SKM-1 (cell line): ENCODE data around the gene DNAJC1.
"Not testable (repeated sequence)": the region's sequence is repeated elsewhere in the genome, so short reads cannot be mapped to it uniquely, and the experiment has no call there.

Experiments used
- DNase-seq: peaks from one replicate; lab custom pipeline; 2025; ENCODE audit not compliant: unreplicated experiment; lab: John Stamatoyannopoulos, UW

DNAJC1 gene, protein sequence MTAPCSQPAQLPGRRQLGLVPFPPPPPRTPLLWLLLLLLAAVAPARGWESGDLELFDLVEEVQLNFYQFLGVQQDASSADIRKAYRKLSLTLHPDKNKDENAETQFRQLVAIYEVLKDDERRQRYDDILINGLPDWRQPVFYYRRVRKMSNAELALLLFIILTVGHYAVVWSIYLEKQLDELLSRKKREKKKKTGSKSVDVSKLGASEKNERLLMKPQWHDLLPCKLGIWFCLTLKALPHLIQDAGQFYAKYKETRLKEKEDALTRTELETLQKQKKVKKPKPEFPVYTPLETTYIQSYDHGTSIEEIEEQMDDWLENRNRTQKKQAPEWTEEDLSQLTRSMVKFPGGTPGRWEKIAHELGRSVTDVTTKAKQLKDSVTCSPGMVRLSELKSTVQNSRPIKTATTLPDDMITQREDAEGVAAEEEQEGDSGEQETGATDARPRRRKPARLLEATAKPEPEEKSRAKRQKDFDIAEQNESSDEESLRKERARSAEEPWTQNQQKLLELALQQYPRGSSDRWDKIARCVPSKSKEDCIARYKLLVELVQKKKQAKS

DNA sequence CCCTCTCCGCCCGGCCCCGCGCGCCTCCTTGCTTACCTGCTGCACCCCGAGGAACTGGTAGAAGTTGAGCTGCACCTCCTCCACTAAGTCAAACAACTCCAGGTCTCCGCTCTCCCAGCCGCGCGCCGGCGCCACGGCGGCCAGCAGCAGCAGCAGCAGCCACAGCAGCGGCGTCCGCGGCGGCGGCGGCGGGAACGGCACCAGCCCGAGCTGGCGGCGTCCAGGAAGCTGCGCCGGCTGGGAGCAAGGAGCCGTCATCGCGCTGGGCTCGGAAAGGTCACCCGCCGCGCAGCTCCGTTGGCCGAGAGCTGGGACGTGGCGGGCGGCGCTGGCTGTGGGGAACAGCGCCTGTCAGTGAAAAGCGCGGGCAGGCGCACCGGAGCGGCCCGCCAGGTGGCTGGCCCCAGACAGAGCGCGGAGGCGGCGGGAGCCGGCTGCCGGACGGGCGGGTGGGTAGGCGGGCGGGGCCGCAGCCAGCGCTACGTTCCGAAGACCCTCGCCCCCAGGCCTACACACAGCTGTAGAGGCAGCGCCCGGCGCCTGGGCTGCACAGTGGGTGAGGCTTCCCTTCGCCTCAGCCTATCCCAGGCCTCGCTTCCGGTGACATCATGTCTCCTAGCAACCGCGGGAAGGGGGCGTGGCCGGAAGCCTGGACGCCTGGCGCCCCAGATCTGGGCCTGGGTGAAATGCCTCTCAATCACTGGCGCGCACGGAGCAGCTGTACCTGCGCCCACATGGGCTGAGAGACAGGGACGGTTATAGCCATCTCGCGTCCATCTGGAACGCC is at the start of gene DNAJC1:
DNAJC1 (minus strand) TSS at position 554 of the 787 bp plus-strand sequence; CDS start at position 258, 296 bp downstream.
- DNase-seq = peak; percentile 44

DNA sequence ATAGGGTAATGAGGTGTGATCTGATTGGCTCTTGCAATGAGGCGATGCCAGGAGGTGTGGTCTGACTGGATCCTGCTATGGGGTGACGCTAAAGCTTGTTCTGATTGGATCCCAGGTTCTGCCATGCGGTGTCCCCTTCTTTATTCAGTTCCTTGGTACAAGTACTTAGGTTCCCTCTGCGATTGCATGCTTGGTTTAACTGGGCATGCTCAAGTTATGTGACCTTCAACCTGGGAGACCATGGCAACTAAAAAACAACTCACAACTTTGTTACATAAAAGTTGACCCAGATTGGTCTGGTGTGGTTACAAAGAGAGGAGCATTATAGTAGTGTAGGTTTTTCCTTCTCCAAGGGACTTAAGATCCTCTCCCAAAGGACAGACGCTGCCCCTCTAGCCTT is 49.5 kb upstream of the DNAJC1 start:
- no peak for DNase-seq

DNA sequence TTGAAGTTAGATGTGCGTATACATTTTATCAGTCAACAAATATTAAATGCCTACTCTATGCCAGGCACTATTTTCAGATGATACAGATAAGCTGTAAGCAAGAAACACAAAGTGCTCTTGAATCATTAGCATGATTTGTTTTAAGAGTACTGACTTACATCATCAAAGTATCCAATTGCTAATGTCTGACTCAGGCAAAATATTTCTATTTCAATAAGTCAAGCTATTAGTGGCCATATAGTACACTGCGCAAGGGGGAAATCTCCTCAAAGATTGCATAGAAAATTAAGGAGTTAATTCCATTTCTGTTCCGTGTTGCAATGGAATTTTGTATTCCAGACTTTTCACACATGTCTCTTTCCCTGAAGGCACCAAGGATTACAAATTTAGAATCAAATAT is 46.1 kb upstream of the DNAJC1 start:
- no peak for DNase-seq

DNA sequence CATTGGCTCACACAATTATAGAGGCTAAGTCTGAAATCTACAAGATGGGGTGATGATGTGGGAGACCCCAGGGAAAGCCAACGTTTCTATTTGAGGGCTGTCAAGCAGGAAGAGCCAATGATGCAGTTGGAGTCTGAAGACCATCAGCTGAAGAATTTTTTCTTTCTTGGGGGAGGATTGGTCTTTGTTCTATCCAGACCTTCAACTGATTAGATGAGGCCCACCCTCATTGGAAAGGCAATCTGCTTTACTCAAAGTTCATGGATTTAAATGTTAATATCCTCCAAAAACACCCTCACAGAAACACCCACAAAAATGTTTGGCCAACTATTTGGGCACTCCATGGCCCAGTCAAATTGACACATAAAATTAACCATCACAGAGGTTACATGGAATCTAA is 44.3 kb upstream of the DNAJC1 start:
- no peak for DNase-seq

DNA sequence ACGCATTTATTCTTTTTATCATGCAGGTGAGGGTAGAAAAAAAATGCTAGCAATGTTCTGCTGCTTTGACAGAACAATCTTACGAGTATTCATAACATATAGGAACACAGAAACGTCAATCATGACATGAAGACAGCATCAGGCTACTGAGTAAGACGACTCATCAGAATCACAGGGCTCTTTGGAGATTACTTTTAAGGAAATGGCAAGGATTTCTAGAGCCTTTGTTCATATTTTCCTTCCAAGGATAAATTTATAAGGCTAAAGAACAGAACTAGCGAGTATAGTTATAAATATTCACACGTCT is 39.8 kb upstream of the DNAJC1 start:
- no peak for DNase-seq

DNA sequence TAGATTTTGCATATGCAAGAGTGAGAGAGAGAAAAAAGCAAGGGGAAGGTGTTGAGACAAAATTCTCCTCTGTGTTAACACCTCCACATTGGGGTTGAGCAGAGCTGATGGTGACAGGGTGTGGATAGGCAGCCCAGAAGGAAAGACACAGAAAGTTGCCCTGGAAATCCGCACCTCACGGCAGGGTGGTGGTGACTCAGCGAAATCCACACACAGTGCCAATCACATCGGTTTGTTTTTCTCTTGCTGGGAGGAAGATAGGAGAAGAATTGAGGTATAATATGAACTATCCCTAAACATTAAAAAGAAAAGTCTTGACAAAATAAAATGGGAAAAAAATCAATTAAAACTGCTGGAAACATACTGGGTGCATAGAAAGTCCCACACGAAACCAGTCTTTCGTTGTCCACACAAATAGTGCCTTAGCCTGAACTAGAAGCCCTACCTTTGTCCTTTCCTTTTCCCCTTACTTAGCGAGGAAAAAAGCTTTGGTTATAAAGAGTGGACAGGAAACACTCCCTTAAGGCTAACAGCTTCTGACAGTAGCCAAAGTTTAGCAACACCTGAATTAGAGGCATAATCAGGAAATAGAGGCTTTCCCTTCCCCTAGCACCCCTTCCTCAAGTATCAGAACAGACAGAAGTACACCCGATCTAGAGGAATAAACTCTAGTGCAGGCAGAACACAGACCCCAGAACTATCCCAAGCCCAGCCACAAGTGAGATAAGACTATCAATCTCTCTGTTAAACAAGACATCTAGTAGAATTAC is 39.2 kb upstream of the DNAJC1 start:
- no peak for DNase-seq

DNA sequence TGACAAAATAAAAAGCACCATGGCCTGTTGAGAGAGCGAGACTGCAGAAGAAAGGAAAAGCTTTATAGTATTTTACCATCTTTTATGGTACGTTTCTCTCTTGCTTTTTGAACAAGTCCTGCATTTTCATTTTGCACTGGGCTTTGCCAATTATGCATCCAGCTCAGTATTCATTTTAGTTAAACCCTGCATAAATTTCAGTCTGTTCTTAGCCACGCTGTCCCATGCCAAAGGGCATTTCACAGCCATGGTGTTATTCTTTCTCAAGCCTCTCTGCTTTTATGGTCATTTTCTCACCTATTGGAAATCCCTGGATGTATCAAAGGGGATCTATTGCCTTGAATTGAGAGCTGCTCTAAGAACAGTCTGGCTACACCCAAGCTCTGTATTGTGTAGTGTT is 30.8 kb upstream of the DNAJC1 start:
- no peak for DNase-seq

DNA sequence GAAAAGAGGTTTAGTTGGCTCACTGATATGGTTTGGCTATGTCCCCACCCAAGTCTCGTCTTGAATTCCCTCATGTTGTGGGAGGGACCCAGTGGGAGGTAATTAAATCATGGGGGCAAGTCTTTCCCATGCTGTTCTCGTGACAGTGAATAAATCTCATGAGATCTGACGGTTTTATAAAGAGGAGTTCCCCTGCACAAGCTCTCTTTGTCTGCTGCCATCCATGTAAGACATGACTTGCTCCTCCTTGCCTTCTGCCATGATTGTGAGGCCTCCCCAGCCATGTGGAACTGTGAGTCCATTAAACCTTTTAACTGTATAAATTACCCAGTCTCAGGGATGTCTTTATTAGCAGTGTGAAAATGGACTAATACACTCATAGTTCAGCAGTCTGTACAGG is 28.7 kb upstream of the DNAJC1 start:
- DNase-seq = not testable (repeated sequence)

DNA sequence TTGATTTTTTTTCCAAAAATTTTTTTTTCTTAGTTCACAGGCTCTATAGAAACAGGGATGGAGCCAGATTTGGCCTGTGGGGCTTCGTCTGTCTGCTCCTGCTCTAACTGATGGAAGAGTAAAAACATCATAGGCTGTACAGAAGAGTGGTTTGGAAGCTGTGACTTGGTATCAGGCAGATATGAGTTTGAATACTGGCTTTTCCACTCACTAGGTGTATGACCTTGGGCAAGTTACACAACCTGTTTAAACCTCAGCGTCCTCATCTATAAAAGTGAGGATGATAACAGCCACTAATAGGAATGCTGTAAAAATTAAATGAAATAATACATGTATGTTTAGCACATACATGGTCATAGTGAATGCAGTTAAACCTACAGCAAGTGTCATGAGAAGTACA is 26.9 kb upstream of the DNAJC1 start:
- no peak for DNase-seq

DNA sequence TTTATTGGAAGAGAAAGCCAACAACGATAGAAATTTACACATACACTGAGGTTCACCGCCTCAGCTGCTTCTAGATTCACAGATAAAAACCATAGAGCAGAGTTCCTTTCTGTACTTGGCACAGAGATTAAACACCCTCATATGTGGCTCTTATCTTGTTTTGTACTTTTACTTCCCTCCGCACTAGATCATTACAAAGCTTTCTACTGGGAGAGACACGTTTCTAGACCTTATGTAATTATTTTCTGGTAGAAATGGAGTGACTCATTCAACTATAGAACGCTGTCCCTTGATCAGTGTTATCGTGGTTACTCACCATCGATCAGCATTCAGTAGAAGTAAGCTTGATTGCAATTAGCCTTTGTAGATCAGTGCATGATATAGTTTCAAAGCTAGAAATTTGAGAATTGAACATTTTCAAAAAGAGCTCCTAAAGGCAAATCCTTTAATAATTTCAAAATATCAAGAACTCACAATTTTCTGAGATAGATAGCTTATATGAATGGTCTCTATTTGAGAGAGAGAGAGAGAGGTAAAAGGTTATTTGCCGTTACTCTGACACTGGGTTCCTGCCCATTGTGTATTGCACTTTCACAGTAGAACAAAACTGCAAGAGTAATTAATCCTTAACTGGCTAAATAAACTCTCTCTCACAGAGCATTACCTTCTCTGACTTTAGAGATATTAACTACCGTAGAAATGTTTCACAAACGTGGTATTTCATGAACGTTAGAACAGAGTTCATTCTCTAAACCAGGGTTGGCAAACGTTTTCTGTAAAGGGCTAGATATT is 26.1 kb upstream of the DNAJC1 start:
- no peak for DNase-seq

DNA sequence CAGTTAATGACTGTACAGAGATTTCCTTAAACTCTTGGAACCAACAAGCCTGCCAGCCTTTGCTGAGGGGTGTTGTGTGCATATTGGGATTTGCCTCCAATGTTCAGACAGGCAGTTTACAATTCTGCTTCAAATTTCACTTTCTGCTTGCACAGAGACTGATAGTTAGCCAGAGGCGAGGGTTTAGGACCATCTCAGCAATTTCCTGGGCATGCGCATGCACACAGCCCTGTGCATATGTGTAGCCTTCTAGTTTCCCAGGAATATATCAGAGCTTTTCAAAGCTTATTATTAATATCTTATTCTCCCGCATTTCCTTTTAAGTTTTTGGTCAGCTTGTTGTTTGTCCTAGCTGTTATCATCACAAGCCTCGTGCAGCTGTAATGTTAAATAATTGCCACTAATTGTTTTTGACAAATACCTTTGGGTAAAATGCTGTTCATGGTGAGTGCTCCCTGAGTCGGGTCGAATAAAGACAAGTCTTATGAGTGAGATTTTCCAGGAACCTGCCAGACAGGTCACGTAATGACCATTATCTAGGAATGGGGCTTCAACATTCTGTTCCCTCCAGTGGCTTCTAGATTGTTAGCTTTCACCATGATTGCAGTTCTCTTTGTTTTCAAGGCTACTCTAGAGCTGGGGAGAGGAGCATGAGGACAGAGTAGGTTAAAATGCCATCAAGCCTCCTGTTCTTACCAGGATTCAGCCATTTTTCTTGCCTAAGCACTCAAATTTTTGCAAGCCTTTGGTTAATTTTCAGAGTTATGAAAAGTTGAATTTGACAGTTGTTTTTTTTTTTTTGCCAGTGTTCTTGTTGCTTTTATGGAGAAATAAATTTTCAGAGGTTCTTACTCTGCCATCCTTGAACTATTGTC is 24.1 kb upstream of the DNAJC1 start:
- no peak for DNase-seq

DNA sequence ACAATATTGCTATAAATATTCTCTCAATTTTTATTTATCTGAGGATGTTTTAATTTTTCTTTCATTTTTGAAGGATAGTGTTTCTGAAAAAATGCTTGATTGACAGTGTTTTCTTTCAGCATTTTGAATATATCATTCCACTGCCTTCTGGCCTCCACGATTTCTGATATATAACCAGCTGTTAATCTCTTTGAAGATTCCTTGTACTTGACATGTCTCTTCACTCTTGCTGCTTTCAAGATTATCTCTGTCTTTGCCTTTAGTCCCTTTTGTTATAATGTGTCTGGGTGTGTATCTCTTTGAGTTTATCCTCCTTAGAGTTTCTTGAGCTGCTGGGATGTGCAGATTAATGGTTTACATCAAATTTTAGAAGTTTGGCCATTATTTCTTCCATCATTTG is 22.8 kb upstream of the DNAJC1 start:
- DNase-seq = no peak

DNA sequence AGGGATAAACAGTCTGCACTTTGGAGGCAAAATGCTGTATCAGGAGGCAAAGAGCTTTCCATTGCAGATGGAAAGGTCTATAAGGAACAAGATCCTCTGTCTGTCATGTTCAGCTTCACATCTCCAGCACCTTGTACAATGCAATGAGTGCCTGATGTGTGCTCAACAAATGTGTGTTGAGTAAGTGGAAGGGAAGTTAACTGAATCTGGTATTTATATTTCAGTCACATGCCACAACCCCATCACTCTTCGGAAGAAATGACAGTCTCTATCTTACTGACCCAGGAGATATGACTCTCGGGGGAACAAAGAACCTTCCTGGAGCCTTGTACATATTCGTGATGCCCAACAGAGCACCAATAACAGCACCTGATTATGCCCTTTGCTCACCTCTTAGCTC is 20.0 kb upstream of the DNAJC1 start:
- no peak for DNase-seq

DNA sequence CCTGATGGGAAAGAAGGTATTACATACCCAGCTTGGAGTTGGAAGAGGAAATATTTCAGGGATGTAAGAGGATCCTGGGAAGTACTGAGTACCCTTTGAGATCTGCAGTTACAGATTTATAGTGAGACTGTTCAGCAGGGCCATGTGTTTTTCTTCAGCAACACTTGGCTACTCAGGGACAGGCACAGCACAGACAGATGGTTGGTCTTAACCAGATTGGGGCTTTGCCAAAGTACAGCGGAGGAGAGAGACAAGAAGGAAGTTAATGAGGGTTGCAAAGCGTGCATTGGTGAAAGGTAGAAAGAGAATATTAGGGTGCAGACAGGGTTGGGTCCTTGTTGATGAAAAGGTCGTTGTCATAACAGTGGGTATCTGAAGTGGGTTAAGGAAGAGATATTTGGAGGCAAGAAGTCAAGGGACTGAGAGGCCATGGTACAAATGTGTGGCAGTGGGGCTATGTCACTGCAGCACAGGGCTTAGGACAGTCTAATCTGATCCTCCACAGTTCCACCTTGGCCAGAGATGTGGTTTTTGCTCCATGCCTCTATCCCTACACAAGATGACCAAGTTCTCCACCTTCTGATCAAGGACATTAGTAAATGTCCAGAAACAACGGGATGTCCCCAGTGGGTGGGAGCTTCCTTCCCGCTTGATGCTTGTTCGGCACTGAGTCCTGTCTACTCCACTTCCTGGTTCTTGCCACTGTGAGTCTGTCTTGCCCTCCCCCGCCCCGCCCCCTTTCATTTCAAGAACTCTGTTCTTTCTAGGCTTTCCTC is 18.9 kb upstream of the DNAJC1 start:
- no peak for DNase-seq

DNA sequence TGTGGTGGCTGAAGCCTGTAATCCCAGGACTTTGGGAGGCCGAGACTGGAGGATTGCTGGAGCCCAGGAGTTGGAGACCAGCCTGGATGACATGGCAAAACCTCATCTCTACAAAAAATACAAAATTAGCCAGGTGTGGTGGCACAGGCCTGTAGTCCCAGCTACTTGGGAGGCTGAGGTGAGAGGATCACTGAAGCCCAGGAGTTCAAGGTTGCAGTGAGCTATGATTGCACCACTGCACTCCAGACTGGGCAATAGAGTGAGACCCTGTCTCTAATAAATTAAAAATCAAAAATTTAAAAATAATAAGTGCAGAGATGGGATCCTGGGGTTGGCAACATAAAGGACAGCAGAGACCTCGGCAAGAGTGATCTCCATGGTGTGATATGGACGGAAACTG is 17.6 kb upstream of the DNAJC1 start:
- not testable (repeated sequence) for DNase-seq

DNA sequence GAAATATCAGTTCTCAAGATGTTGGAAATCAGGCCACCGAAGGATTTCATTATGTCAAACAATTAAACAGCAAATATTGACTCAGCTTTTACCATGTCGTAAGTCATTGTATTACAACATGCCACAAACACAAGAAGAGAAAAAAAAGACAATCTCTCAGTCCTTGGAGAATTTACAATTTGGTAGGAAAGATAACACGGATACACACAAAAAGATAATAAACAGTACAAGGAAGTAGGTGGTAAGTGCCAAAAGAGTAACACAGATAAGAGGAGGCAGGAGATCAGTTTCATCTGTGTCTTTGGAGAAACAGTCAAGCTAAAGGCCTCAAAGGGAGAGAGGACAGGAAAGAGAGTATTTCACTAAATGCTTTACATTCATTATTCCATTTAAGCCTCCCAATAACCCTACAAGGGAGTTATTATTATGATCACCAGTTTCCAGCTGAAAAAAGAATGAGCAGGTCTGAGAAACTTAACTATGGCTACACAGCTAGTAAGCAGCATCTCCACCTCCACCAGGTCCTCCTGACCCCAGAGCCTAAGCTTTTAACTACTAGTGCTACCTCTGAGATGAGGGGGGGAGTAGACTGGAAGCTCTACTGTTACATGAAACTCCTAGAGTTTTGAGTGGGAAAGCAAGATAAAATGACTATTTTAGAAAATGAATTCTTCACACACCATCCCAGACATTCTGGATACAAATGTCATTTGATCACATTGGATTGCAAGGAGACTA is 13.9 kb upstream of the DNAJC1 start:
- no peak for DNase-seq

DNA sequence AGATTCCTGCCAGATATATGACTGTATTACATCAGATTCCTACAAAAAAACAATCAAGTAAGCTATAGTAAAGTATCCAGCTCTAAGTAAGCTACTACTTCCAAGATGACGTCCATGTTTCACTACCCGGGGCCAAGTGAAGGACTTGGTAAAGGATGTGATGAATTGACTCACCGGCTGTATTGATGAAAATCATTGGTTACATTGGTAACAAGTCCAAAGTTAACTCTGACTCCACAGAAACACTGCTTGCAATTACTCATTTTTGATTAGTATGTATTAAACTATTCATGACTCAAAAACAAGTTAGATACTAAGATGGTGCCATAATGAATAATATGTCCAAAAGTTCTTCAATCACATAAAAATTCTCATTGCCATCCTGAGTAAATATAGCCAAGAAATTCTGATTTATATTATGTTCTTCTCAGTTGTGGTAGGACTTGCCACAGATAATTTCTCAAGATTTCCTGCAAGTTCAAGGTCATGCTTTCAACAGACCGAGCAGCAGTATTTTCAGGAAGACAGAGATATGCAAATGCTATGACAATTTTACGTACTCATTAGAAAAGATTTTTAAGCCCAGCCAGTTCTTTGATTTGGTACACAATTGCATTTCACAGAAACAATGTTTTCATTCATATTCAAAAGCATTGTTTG is 12.6 kb upstream of the DNAJC1 start:
- DNase-seq = no peak

DNA sequence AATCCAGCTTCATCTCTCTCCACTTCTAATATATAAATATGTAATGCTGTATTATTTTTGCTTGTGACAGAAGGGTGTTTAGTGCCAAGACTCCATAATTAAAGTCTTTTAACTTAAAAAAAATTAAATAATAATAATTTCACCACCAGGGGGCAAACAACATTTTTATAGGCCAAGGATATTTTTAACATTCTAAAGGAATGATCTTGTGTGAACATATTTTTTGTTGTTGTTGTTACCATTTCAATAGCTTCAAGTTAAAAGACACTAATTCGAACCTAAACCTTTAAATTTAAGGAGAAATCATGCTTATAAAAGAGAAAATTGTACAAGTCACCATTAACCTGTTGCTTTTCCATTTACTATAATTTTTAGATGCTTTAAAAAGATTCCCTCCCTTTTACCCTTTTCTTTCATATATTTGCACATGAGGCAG is 7.5 kb upstream of the DNAJC1 start:
- DNase-seq = no peak
